Measurements from ENCODE around the gene SENP2.

DNA sequence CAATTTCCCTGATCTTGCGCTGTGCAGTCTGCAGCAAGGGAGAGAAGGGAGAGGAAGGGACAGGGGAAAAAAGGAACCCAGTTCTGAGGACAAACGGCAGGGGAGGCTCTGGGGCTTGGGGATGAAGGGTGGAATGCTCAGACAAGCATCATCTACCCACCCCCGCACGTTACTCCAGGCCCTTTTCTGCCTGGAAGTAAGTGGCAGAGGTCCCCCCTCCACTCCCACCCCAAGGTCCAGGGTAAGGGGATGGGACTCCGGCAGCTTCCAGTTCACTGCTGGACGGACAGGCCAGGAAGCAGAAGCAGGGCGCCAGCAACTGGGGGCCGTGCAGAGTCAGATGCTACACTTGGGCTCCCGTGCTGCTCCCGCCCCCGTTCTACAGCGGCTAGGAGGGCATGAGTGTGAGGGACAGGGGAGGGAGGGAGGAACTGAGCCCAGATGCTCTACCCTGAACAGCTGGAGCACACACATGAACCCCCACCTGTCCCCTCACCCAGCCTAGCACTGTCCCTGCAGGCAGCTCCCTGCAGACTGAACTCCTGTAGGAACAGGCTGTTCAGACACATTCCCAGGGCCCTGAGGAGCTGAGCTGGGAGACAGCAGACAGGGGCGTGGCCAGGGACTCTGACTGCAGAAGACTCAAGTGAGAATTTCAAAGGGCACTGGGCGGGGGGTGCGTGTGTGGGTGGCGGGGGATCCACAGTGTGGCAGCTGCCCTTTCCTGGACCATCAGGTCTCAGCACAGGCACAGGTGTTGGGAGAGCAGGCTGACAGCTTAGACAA is 59.7 kb downstream of the SENP2 start:
- TF ChIP-seq, protein P1, sequence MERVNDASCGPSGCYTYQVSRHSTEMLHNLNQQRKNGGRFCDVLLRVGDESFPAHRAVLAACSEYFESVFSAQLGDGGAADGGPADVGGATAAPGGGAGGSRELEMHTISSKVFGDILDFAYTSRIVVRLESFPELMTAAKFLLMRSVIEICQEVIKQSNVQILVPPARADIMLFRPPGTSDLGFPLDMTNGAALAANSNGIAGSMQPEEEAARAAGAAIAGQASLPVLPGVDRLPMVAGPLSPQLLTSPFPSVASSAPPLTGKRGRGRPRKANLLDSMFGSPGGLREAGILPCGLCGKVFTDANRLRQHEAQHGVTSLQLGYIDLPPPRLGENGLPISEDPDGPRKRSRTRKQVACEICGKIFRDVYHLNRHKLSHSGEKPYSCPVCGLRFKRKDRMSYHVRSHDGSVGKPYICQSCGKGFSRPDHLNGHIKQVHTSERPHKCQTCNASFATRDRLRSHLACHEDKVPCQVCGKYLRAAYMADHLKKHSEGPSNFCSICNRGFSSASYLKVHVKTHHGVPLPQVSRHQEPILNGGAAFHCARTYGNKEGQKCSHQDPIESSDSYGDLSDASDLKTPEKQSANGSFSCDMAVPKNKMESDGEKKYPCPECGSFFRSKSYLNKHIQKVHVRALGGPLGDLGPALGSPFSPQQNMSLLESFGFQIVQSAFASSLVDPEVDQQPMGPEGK (CRISPR knock-in tag; IDR thresholded peaks at IDR 0.05; ENCODE audit: borderline replicate concordance) = no peak
- no peak for TF ChIP-seq ZNF565 (CRISPR knock-in tag; conservative IDR thresholded peaks at IDR 0.05; ENCODE audit: low read depth)
- TF ChIP-seq BACH2 (CRISPR knock-in tag; IDR thresholded peaks at IDR 0.05; ENCODE audit: borderline replicate concordance) = no peak
- TF ChIP-seq ZNF8 (CRISPR knock-in tag; IDR thresholded peaks at IDR 0.05) = no peak
- TF ChIP-seq, protein P2, sequence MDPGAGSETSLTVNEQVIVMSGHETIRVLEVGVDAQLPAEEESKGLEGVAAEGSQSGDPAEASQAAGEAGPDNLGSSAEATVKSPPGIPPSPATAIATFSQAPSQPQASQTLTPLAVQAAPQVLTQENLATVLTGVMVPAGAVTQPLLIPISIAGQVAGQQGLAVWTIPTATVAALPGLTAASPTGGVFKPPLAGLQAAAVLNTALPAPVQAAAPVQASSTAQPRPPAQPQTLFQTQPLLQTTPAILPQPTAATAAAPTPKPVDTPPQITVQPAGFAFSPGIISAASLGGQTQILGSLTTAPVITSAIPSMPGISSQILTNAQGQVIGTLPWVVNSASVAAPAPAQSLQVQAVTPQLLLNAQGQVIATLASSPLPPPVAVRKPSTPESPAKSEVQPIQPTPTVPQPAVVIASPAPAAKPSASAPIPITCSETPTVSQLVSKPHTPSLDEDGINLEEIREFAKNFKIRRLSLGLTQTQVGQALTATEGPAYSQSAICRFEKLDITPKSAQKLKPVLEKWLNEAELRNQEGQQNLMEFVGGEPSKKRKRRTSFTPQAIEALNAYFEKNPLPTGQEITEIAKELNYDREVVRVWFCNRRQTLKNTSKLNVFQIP (CRISPR knock-in tag; IDR thresholded peaks at IDR 0.05; ENCODE audit: borderline replicate concordance, low read depth) = no peak
- TF ChIP-seq, protein P3, sequence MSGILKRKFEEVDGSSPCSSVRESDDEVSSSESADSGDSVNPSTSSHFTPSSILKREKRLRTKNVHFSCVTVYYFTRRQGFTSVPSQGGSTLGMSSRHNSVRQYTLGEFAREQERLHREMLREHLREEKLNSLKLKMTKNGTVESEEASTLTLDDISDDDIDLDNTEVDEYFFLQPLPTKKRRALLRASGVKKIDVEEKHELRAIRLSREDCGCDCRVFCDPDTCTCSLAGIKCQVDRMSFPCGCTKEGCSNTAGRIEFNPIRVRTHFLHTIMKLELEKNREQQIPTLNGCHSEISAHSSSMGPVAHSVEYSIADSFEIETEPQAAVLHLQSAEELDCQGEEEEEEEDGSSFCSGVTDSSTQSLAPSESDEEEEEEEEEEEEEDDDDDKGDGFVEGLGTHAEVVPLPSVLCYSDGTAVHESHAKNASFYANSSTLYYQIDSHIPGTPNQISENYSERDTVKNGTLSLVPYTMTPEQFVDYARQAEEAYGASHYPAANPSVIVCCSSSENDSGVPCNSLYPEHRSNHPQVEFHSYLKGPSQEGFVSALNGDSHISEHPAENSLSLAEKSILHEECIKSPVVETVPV (CRISPR knock-in tag; IDR thresholded peaks at IDR 0.05) = no peak
- TF ChIP-seq, protein P4, sequence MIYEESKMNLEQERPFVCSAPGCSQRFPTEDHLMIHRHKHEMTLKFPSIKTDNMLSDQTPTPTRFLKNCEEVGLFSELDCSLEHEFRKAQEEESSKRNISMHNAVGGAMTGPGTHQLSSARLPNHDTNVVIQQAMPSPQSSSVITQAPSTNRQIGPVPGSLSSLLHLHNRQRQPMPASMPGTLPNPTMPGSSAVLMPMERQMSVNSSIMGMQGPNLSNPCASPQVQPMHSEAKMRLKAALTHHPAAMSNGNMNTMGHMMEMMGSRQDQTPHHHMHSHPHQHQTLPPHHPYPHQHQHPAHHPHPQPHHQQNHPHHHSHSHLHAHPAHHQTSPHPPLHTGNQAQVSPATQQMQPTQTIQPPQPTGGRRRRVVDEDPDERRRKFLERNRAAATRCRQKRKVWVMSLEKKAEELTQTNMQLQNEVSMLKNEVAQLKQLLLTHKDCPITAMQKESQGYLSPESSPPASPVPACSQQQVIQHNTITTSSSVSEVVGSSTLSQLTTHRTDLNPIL (CRISPR knock-in tag; IDR thresholded peaks at IDR 0.05; ENCODE audit: low read depth) = no peak
- no peak for TF ChIP-seq OSR1 (CRISPR knock-in tag; IDR thresholded peaks at IDR 0.05)
- TF ChIP-seq ZFP30 (CRISPR knock-in tag; IDR thresholded peaks at IDR 0.05) = no peak
- no peak for TF ChIP-seq CSDC2 (CRISPR knock-in tag; IDR thresholded peaks at IDR 0.05)
- no peak for TF ChIP-seq TOX (CRISPR knock-in tag; IDR thresholded peaks at IDR 0.05; ENCODE audit: borderline replicate concordance)
- TF ChIP-seq RARB (CRISPR knock-in tag; IDR thresholded peaks at IDR 0.05) = no peak
- TF ChIP-seq GLIS3 (CRISPR knock-in tag; IDR thresholded peaks at IDR 0.05) = no peak
- TF ChIP-seq ARNTL (CRISPR knock-in tag; IDR thresholded peaks at IDR 0.05; ENCODE audit: borderline replicate concordance, low read depth) = no peak
